ENCODE results near the gene MAG. TPM values are rescaled to one million over a fixed set of nuclear protein-coding genes. Genes with fewer than 3 reads are reported as not detected.

MAG gene
- total and polyA plus RNA-seq, 2 of the 8 experiments (the other 6 are each of a cell fraction or from before 2014, with no cell fraction given) = 0.20 to 1.3 TPM

DNA sequence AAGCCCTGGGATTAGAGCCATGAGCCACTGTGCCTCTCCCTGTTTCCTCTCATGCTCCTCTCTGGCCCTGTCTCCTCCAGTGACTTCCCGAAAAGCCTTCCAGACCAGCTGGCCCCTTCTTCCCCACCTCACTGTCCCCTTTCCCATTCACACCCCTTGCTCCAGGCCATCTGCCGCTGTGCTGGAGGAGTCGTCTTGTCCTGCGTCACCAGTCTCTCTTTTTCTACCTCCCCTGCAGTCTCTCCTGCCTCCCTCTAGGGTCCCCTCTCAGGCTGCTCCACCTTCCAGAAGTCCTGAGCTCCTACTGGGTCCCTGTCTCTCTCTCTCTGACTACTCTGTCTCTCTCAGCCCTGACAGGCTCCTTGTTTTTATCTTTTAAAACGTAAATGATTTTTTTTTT is 50.5 kb downstream of the MAG start:
- H3K79me2 ChIP-seq (ENCODE audit: control insufficient read depth in 1 of 2, insufficient read depth in 2 of 2, low read length in 2 of 2) = no peaks in the 10 kb centered on the region
- no peak overlapping the region for H3K14ac ChIP-seq (ENCODE audit: insufficient read length)
- H2BK120ac ChIP-seq (replicated peaks; ENCODE audit: low read depth, low read length) = no peak overlapping the region
- no peak overlapping the region for H4K8ac ChIP-seq (ENCODE audit: extremely low read depth, insufficient read depth, low read length)
- H2BK15ac ChIP-seq (ENCODE audit: low read length) = no peak overlapping the region
- no peaks in the 10 kb centered on the region for H3K27me3 ChIP-seq (replicated peaks in 1 of 4; ENCODE audit: control insufficient read depth in 3 of 4, extremely low read depth in 1 of 4, insufficient read depth in 3 of 4, low read length in 3 of 4)
- ChIA-PET CTCF (ENCODE audit: partially characterized antibody) (interaction anchor here (0.6 to 1.3 kb wide), 8 partner anchors 9 to 153 kb away, joined by 3 to 7 read pairs (median 3); no protein-coding TSS in a partner anchor), POLR2A (ENCODE audit: partially characterized antibody) (interaction anchor here (1.5 kb wide), 1 partner anchor 168 kb away, joined by 6 read pairs; no protein-coding TSS in a partner anchor)
- no peaks in the 10 kb centered on the region for H4K20me1 ChIP-seq (replicated peaks in 1 of 2; ENCODE audit: control insufficient read depth in 1 of 2, insufficient read depth in 2 of 2, low read length in 2 of 2)
- no peak for TF ChIP-seq SIN3A (conservative IDR thresholded peaks at IDR 0.05 in 1 of 2, IDR thresholded peaks at IDR 0.05 in 1 of 2; ENCODE audit: low read depth in 1 of 2, low read length in 2 of 2)
- no peak for TF ChIP-seq EP300 (IDR thresholded peaks at IDR 0.05; ENCODE audit: borderline replicate concordance in 1 of 2, low read depth in 2 of 2, low read length in 2 of 2)
- TF ChIP-seq PHF8 (conservative IDR thresholded peaks at IDR 0.05; ENCODE audit: low read depth, low read length) = no peak
- TF ChIP-seq GABPA (IDR thresholded peaks at IDR 0.05; ENCODE audit: borderline replicate concordance, insufficient read depth, low read length) = no peak
- no peak for TF ChIP-seq POLR2AphosphoS5 (IDR thresholded peaks at IDR 0.05; ENCODE audit: low read depth, low read length)
- TF ChIP-seq KDM4A (IDR thresholded peaks at IDR 0.05; ENCODE audit: low read depth, low read length, severe bottlenecking) = no peak
- no peak for TF ChIP-seq POLR2A (IDR thresholded peaks at IDR 0.05; ENCODE audit: control extremely low read depth in 1 of 2, low read depth in 2 of 2, low read length in 2 of 2)
- no peak for TF ChIP-seq TEAD4 (IDR thresholded peaks at IDR 0.05; ENCODE audit: low read depth, low read length)
- no peak overlapping the region for H2BK5ac ChIP-seq (ENCODE audit: low read depth, low read length)
- no peak overlapping the region for H3K9ac ChIP-seq (replicated peaks in 1 of 4; ENCODE audit: extremely low read depth in 1 of 4, low read depth in 3 of 4, low read length in 3 of 4)
- no peaks in the 10 kb centered on the region for H3K4me1 ChIP-seq (replicated peaks in 1 of 4; ENCODE audit: control insufficient read depth in 3 of 4, insufficient read depth in 4 of 4, low read length in 3 of 4)
- no peak overlapping the region for H3K4me3 ChIP-seq (ENCODE audit: extremely low read depth in 1 of 4, insufficient read depth in 2 of 4, low read depth in 3 of 4, low read length in 4 of 4)
- no peak overlapping the region for H2AFZ ChIP-seq (ENCODE audit: low read length)
- FAIRE-seq (no peak), DNase-seq (ENCODE audit: low read depth in 1 of 2, low spot score in 2 of 2) (no peak)
- H2BK12ac ChIP-seq (ENCODE audit: low read depth, low read length) = no peak overlapping the region
- no peak overlapping the region for H4K91ac ChIP-seq (replicated peaks; ENCODE audit: insufficient read length, low read length)
- H3K79me1 ChIP-seq (ENCODE audit: low read depth, low read length) = no peaks in the 10 kb centered on the region
- no peak overlapping the region for H3K27ac ChIP-seq (ENCODE audit: low read depth, low read length)
- WGBS, 2 experiments (ENCODE audit: extremely low coverage in 1 of 2, insufficient coverage in 1 of 2, insufficient read length in 1 of 2, insufficient replicate concordance in 2 of 2, low coverage in 1 of 2, low lambda C conversion rate in 2 of 2, missing lambda C conversion rate in 1 of 2) = 79% methylated on average over 5 of the region's 5 CpGs; no CpG with 5 or more reads in 1 of the 2 experiments
- H2AK5ac ChIP-seq (ENCODE audit: low read depth, low read length) = no peak overlapping the region
- no peak overlapping the region for H4K5ac ChIP-seq (ENCODE audit: insufficient read length, low read depth, low read length)
- H3K4me2 ChIP-seq (ENCODE audit: insufficient read depth in 1 of 2, low read depth in 2 of 2, low read length in 2 of 2) = no peak overlapping the region
- no peak overlapping the region for H3K23ac ChIP-seq (ENCODE audit: insufficient read length)
- no peak overlapping the region for H3K56ac ChIP-seq (replicated peaks; ENCODE audit: insufficient read length, low read depth, low read length)
- no peak overlapping the region for H3K18ac ChIP-seq (ENCODE audit: extremely low read depth, low read length)
- no peak overlapping the region for H3K4ac ChIP-seq (replicated peaks; ENCODE audit: insufficient read length, low read depth, low read length)
- H3K9me3 ChIP-seq (ENCODE audit: insufficient read depth in 2 of 2, low read depth in 1 of 2, low read length in 1 of 2) = no peaks in the 10 kb centered on the region
- no peaks in the 10 kb centered on the region; the same call in 1 of the 2 replicates for H3K23me2 ChIP-seq (ENCODE audit: low read depth, low read length)
- H3K36me3 ChIP-seq (ENCODE audit: control insufficient read depth in 2 of 4, insufficient read depth in 4 of 4, low read length in 3 of 4) = no peaks in the 10 kb centered on the region
- H2BK20ac ChIP-seq (ENCODE audit: low read length) = no peak overlapping the region

Data from H1 (cell line).